Ovary (tissue), 9 donors: Measurements from ENCODE around the gene ADGRV1. TPM values are rescaled to one million over a fixed set of nuclear protein-coding genes. Genes with fewer than 3 reads are reported as not detected.

Source experiments
- DNase-seq, 5 donors: peaks; one replicate each; pipeline ENCODE4 v3.0.0-alpha.2; 2019 to 2020
- H3K27ac ChIP-seq, 2 donors: fragments of 200-600 bp; one replicate each; pipeline versions ENCODE4 v1.5.1 to v1.8.0; 2019 to 2022
- H3K27me3 ChIP-seq: fragments of 200-600 bp; one replicate; pipeline ENCODE4 v1.8.0; 2022
- H3K36me3 ChIP-seq: fragments of 200-600 bp; sonication (generic); one replicate; pipeline ENCODE4 v1.5.1; 2019
- H3K4me1 ChIP-seq: one replicate; pipeline ENCODE4 v1.8.1; 2013; ENCODE audit warnings: mild to moderate bottlenecking, moderate library complexity; ENCODE audit not compliant: insufficient read depth
- H3K4me3 ChIP-seq: fragments of 200-600 bp; sonication (generic); one replicate; pipeline ENCODE4 v1.5.1; 2017
- H3K9me3 ChIP-seq, 2 donors: fragments of 200-600 bp in 1 of 2; sonication (generic) in 1 of 2; one replicate each; pipeline versions ENCODE4 v1.5.1 to v1.8.1; 2013 to 2019; ENCODE audit warnings: mild to moderate bottlenecking in 1 of 2, moderate library complexity in 1 of 2
- EP300 ChIP-seq: sonication (generic); formaldehyde crosslinking; IDR thresholded peaks from one replicate; pipeline ENCODE4 v1.6.1; 2017; ENCODE audit warnings: antibody characterized with exemption
- POLR2A ChIP-seq: fragments of 450-650 bp; IDR thresholded peaks from one replicate; pipeline ENCODE4 v1.6.1; 2017; ENCODE audit warnings: antibody characterized with exemption, mild to moderate bottlenecking, moderate library complexity
- WGBS, 3 donors: extraction: QIAGEN DNeasy Blood & Tissue Kit in 1 of 3; methylation state at CpG; one replicate each; pipeline versions ENCODE4 v1.1.5 to v1.1.7; 2013 to 2017; 5-methylcytosine and 5-hydroxymethylcytosine counted together
- intact Hi-C, 4 donors: fragments of 100-400 bp; cut with DNase I; formaldehyde crosslinking; loops; one replicate each; pipeline versions ENCODE4 v1.11.0 to v1.15.1; 2022 to 2023
- polyA plus RNA-seq, 2 donors: library from polyadenylated mRNA; stranded (reverse); fragments of 200-250 nt in 1 of 2; fragments of 350-450 nt in 1 of 2; fragmentation: Illumina TruSeq in 1 of 2; extraction: RNeasy Lipid Tissue Mini Kit (QIAGEN cat#74804) in 1 of 2; gene quantifications; one replicate each; pipeline ENCODE4 v1.2.3, GENCODE V29; 2013 to 2014
- total RNA-seq, 7 donors: library from RNA; depleted of rRNA in 2 of 7; stranded (reverse); fragments of >200 nt in 2 of 7; fragmentation: NEBNext Ultra II Directional in 3 of 7; extraction: Animal tissue kit (Norgen Biotek cat#: 25700) in 3 of 7; gene quantifications; one replicate each; pipeline versions ENCODE4 v1.1.0 to v1.2.4, GENCODE V29; 2016 to 2023
- TF ChIP-seq, protein P1 (sequence below), 3 donors: fragments of 450-650 bp in 2 of 3; fragments of 200-600 bp in 1 of 3; IDR thresholded peaks; one replicate each; pipeline versions ENCODE4 v1.5.1 to v1.8.0; 2016 to 2022; ENCODE audit warnings: antibody characterized with exemption in 3 of 3, mild to moderate bottlenecking in 1 of 3
- donor health status: DM: no; HTN: no; CAD: no; lungs with moderate emphysema.
- donor health status: DM: no; HTN: no; CAD: no.
- donor health status: Bipolar disorder and iron deficiency.
- donor health status: DM: yes; HTN: yes; CAD: no.
- donor health status: DM: no; HTN: no; CAD: no.
- donor health status: DM: yes; HTN: yes; CAD: no.

ADGRV1 gene
- total and polyA plus RNA-seq, 9 donors = 0.21 to 2.7 (median 1.1) TPM

DNA sequence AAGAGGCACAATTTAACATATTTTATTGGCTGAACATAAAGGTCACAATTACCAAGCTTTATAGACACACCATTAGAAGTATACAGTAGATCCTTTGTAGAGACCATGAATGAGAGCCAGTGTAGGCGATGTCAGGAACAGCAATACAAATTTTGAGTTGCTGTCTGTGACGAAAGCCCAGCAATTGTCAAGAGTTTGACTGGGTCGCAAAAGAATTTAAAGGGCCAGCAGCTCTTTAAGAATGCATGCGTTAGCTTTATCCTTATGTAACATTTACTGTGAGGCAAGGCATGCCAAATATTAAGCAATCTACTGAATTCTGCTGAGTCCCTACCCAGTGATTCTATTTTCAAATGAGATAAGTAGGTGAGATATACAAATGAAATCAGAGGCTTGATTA is 587.6 kb downstream of the ADGRV1 start:
- Histone ChIP-seq H3K36me3 (no peaks in the 10 kb centered on the region), H3K4me3 (no peak overlapping the region), H3K27ac (no peak overlapping the region), H3K27me3 (no peaks in the 10 kb centered on the region), H3K4me1 (no peaks in the 10 kb centered on the region), H3K9me3 (no peaks in the 10 kb centered on the region)
- WGBS, 3 donors = 80 to 97% (median 92%) methylated on average over 4 of the region's 4 CpGs
- no peak for DNase-seq
- TF ChIP-seq, protein P1, sequence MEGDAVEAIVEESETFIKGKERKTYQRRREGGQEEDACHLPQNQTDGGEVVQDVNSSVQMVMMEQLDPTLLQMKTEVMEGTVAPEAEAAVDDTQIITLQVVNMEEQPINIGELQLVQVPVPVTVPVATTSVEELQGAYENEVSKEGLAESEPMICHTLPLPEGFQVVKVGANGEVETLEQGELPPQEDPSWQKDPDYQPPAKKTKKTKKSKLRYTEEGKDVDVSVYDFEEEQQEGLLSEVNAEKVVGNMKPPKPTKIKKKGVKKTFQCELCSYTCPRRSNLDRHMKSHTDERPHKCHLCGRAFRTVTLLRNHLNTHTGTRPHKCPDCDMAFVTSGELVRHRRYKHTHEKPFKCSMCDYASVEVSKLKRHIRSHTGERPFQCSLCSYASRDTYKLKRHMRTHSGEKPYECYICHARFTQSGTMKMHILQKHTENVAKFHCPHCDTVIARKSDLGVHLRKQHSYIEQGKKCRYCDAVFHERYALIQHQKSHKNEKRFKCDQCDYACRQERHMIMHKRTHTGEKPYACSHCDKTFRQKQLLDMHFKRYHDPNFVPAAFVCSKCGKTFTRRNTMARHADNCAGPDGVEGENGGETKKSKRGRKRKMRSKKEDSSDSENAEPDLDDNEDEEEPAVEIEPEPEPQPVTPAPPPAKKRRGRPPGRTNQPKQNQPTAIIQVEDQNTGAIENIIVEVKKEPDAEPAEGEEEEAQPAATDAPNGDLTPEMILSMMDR (IDR thresholded peaks at IDR 0.05) = no peak
- no peak for TF ChIP-seq EP300
- TF ChIP-seq POLR2A = no peak
- intact Hi-C loops = no loop called here

DNA sequence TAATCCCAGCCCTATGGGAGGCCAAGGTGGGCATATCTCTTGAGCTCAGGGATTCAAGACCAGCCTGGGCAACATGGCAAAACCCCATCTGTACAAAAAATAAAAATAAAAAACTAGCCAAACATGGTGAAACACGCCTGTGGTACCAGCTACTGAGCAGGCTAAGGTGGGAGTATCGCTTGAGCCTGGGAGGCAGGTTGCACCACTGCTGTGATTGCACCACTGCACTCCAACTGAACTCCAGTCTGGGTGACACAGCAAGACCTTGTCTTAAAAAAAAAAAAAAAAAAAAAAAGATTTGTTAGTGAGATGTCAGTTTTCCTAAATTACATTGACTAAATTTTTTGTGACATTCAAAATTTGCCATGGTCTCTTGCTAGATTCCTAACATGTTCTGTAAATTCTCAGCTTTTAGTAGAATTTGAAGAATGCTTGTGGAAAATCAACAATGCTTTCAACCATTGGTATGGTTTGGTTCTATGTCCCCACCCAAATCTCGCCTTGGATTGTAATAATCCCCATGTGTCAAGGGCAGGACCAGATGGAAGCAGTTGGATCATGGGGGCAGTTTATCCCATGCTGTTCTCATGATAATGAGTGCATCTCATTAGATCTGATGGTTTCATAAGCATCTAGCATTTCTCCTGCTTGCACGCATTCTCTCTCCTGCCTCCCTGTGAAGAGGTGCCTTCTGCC is 588.5 kb downstream of the ADGRV1 start:
- no peak overlapping the region for H3K4me3 ChIP-seq
- no peak for DNase-seq
- H3K9me3 ChIP-seq = no peaks in the 10 kb centered on the region
- TF ChIP-seq, protein P1 (IDR thresholded peaks at IDR 0.05) = no peak
- TF ChIP-seq POLR2A = no peak
- TF ChIP-seq EP300 = no peak
- no peaks in the 10 kb centered on the region for H3K27me3 ChIP-seq
- H3K4me1 ChIP-seq = no peaks in the 10 kb centered on the region
- 95 to 97% (median 96%) methylated on average over 4 of the region's 4 CpGs for WGBS, 3 donors
- H3K36me3 ChIP-seq = no peaks in the 10 kb centered on the region
- no peak overlapping the region for H3K27ac ChIP-seq
- intact Hi-C loops = no loop called here

DNA sequence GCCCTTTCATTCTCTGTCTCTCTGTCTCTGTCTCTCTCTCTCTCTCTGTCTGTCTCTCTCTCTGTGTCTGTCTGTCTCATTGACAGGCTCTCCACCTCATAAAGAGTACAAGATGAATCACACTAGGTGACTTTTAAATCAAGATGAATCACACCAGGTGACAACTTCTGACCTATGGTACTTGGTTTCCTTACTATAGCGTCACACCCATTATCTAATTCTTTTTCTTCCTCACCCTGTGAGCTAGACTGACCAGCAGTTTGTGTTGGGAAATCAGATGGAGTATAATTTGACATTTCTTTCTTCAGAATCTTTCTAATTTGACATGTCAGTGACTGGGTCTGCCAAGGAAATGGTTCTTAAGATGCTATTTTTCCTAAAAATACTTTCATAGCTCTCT is 591.6 kb downstream of the ADGRV1 start:
- intact Hi-C loops = no loop called here
- WGBS, 3 donors = 56 to 72% (median 65%) methylated on average over 1 of the region's 1 CpG
- Histone ChIP-seq H3K4me3 (no peak overlapping the region), H3K4me1 (peaks cover 3% of the 10 kb centered on the region), H3K36me3 (no peaks in the 10 kb centered on the region), H3K9me3 (no peaks in the 10 kb centered on the region), H3K27ac (no peak overlapping the region), H3K27me3 (no peaks in the 10 kb centered on the region)
- no peak for DNase-seq
- TF ChIP-seq EP300 (no peak), POLR2A (no peak)
- TF ChIP-seq, protein P1 (IDR thresholded peaks at IDR 0.05) = no peak

DNA sequence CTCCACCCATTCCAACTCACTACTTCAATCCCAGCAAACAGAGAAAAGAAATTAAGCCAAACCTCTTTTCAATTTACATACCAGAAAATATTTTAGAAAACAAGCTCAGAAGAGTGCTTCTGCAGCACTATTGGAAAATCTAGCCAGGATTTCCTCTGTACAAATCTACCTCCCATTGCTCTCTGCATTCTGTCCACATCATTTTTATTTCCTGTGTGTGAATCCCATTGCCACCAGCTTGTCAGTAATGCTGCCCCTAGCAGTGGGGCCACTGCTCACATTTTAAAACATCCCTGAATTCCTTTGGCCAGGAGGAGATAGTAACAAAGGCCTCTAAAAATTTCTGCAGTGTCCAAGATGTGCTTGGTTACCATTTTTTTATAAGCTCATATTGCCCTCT is 592.0 kb downstream of the ADGRV1 start:
- no peaks in the 10 kb centered on the region for H3K9me3 ChIP-seq
- no peaks in the 10 kb centered on the region for H3K36me3 ChIP-seq
- no peak for DNase-seq
- peaks cover 3% of the 10 kb centered on the region for H3K4me1 ChIP-seq
- TF ChIP-seq EP300 (no peak), POLR2A (no peak)
- TF ChIP-seq, protein P1 (IDR thresholded peaks at IDR 0.05) = no peak
- H3K27me3 ChIP-seq = no peaks in the 10 kb centered on the region
- H3K4me3 ChIP-seq = no peak overlapping the region
- intact Hi-C loops = no loop called here
- no peak overlapping the region for H3K27ac ChIP-seq
